Uterus (tissue), 2 donors: Measurements from ENCODE around the gene CDCA4.

Source experiments
- CTCF ChIP-seq, 4 experiments: fragments of 200-600 bp in 2 of 4; fragments of 450-650 bp in 2 of 4; sonication (generic) in 2 of 4; IDR thresholded peaks; one replicate each; pipeline ENCODE4 v1.5.1; 2016 to 2019; ENCODE audit warnings: antibody characterized with exemption in 4 of 4, mild to moderate bottlenecking in 2 of 4, moderate library complexity in 1 of 4
- POLR2A ChIP-seq, 2 donors: fragments of 450-650 bp; IDR thresholded peaks; one replicate each; pipeline ENCODE4 v1.6.1; 2016; ENCODE audit warnings: antibody characterized with exemption in 2 of 2, mild to moderate bottlenecking in 1 of 2, moderate library complexity in 1 of 2

GRCh38 chr14:105052110-105052458 is 31.2 kb upstream of the CDCA4 start:
- TF ChIP-seq POLR2A (IDR thresholded peaks at IDR 0.05) (no peak), CTCF (IDR thresholded peaks at IDR 0.05) (no peak)
